Fibroblast of the aortic adventitia (primary cell): ENCODE measurements around the gene PDZD2. TPM values are rescaled to one million over a fixed set of nuclear protein-coding genes. Genes with fewer than 3 reads are reported as not detected.
A peak's percentile ranks its signal among the peaks of the same experiment; 100 is the strongest.

Experiments
- DNase-seq: peaks from one replicate; pipeline ENCODE4 v3.0.0-alpha.2; 2010; ENCODE audit warnings: low read depth
- H3K4me3 ChIP-seq: 2 replicates; pipeline ENCODE4 v1.5.1; 2011; ENCODE audit warnings: low read depth, mild to moderate bottlenecking, control low read depth, low read length, moderate library complexity
- total RNA-seq: library from RNA; depleted of rRNA; stranded (reverse); fragments of >200 nt; gene quantifications from 2 replicates; pipeline ENCODE4 v1.2.3, GENCODE V29; 2012; ENCODE audit warnings: low replicate concordance
- TF ChIP-seq, protein P1 (sequence below): IDR thresholded peaks from 2 replicates; pipeline ENCODE4 v1.5.1; 2011; ENCODE audit warnings: mild to moderate bottlenecking, low read length, control low read depth, inconsistent platforms; ENCODE audit not compliant: insufficient read depth

PDZD2 gene
- total RNA-seq, 1 donor: under 0.01 TPM

DNA sequence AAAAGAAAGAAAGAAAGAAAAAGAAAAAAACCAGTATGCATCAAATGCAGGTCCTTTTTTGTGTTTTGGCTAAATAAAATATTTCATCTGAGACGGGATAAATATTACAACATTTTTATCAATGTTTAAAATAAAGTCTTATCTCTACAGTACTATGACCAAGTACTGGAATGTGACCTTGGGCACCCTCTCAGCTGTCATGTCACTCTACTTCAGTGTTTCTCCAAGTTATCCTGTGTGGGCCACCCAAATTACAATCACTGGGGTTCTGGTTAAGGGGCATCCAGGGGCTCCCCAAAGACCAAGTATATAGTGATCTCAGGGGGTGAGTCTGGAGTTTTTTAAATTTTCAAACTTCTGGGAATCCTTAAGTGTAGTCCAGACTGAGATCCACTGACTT lies 3.5 kb upstream of the PDZD2 start:
- TF ChIP-seq, protein P1, sequence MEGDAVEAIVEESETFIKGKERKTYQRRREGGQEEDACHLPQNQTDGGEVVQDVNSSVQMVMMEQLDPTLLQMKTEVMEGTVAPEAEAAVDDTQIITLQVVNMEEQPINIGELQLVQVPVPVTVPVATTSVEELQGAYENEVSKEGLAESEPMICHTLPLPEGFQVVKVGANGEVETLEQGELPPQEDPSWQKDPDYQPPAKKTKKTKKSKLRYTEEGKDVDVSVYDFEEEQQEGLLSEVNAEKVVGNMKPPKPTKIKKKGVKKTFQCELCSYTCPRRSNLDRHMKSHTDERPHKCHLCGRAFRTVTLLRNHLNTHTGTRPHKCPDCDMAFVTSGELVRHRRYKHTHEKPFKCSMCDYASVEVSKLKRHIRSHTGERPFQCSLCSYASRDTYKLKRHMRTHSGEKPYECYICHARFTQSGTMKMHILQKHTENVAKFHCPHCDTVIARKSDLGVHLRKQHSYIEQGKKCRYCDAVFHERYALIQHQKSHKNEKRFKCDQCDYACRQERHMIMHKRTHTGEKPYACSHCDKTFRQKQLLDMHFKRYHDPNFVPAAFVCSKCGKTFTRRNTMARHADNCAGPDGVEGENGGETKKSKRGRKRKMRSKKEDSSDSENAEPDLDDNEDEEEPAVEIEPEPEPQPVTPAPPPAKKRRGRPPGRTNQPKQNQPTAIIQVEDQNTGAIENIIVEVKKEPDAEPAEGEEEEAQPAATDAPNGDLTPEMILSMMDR: no peak
- H3K4me3 ChIP-seq: no peak overlapping the region
- no peak for DNase-seq

DNA sequence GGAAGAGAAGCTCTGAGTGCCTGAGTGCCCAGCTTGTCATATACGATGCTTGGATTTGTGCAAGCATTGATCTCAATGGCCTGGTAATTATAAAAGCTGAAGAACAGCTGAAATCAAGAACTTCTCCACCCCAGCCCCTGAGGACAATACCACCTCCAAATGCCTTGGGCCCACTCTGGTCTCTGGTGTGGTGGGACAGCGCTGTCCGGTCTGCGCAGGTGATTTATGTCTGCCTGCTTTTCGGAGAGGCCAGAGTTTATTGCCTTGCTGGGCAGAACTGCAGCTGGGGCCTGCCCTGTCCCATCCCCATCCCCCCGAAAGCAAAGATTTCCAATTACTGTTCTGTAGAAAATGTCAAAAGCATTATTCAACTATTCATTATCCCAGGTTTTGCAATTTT lies 1.1 kb upstream of the PDZD2 start:
- DNase-seq: no peak
- H3K4me3 ChIP-seq: no peak overlapping the region
- TF ChIP-seq, protein P1: no peak

DNA sequence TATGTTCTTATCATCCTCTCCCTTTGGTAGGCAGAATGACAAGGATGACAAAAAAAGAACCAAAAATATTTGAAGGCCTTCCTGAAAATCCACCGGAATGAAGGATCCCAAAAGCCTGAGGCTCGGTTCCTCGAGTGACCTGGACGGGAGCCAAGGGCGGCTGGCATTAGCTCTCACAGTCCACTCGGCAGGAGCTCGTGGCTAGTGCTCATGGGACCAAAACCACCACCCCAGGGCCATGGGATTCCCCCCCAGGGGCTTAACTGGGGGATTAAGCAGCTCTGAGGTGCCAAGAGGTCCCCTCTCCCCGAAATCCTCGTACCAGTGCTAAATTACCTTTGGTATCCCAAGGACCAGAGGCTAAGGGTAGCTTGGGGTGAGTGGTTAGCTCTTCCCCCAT lies 586 bp upstream of the PDZD2 start:
- TF ChIP-seq, protein P1: no peak
- peak overlapping the region; percentile 66 for H3K4me3 ChIP-seq
- DNase-seq: peak; percentile 12

DNA sequence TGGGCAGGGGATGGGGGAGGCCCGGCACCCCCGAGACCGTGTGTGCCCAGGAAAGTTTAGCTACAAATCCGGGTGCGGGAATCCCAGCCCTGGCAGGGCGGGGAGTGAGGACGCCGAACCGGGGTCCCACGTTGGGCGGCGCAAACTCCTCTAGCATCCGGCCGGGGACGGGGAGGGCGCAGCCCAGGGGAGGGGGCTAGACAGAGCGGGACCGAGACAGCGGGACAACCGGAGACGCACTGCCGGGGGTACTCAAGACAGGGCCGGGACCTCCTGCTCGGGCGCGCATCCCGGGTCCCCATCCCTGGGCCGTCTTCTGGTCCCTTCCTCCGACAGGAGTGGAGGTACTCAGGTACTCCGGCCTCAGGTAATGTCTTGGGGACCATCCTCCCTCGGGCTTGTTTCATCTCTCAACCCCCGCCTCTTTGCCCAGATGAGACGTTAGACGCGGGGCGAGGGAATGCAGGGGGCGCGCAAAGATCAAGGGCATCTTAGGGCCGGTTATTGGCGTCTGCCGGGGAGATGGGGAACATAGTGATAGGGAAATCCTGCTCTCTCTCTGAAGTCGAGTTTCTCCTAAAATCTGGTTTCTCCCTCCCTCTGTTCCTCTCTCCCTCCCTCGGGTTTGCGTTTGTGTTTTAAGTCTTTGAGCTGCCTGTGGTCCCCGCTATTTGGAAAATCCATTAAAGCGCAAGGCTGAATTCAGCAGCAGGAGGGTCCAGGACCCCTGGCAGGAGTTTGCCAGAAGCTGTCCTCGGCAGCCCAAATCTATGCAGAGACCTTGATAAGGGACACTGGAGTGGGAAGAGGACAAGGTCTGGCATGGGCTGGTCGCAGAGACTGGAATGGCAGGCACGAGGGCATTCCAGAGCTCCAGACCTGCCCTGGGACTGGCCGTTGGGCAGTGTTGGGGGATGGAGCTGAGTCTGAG lies 815 bp downstream of the PDZD2 start:
- H3K4me3 ChIP-seq: peak overlapping the region; percentile 66
- DNase-seq: no peak
- TF ChIP-seq, protein P1: no peak

DNA sequence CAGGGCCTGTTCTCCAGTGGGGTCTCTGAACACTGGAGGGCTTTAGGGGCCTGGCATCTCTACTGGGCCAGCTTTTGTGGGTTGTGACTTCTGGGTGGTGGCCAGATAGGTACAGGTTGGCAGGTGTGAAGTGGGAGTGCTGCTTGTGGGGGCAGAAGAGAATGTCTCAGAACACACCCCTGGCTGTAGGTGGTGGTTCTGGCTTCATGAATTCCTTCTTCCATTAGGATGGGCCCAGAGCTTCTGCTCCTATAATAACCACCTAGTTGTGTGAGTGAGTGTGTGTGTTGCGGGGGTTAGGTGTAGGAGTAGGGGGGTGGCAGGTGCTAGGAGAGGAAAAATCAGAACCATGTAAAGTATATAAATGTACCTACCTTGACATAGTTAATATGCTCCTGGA lies 1.6 kb downstream of the PDZD2 start:
- TF ChIP-seq, protein P1: no peak
- DNase-seq: no peak
- no peak overlapping the region for H3K4me3 ChIP-seq

DNA sequence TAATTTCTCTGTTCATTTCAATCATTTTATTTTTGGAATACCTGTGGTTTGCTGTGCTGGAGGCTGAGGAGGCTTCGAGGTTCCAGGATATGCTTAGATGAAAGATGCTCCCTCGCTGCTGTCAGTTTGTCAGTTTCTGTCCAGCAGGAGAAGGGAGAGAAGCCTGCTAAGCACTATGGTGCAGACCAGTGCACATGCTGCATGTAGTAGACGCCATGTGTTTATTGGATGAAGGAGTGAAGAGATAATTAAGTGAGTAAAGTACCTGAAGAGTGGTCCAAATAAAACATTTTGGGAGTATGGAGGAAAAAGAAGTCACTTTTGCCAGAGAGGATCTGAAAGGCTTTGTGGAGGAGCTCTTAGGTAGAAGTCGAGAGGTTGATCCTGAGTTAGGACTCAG lies 2.1 kb downstream of the PDZD2 start:
- no peak for DNase-seq
- TF ChIP-seq, protein P1: no peak
- no peak overlapping the region for H3K4me3 ChIP-seq
